H1 (cell line): ENCODE measurements around the gene IL1R1. TPM values are rescaled to one million over a fixed set of nuclear protein-coding genes. Genes with fewer than 3 reads are reported as not detected.

Experiments used
- CTCF ChIA-PET: fragments of 300-600 bp; sonication (Branson Sonifier 250); formaldehyde crosslinking; loops from one replicate; lab custom pipeline; 2021; ENCODE audit not compliant: partially characterized antibody; lab: Charles Lee
- POLR2A ChIA-PET: fragments of 300-600 bp; sonication (Branson Sonifier 250); formaldehyde crosslinking; loops from one replicate; lab custom pipeline; 2021; ENCODE audit warnings: inconsistent platforms; ENCODE audit not compliant: partially characterized antibody; lab: Charles Lee
- DNase-seq, 2 experiments: peaks; one replicate each; pipeline versions ENCODE4 v3.0.0 to v3.0.0-alpha.2; 2010 to 2022; ENCODE audit warnings: low spot score in 2 of 2, low read depth in 1 of 2, mixed read lengths in 1 of 2
- FAIRE-seq: peaks from 2 replicates; lab custom pipeline; 2011; peaks lifted over from hg19 to GRCh38; lab: Jason Lieb, UNC
- H2AFZ ChIP-seq: 2 replicates; pipeline ENCODE4 v1.8.1; 2012; ENCODE audit warnings: low read length, inconsistent platforms
- H2AK5ac ChIP-seq: 2 replicates; pipeline ENCODE4 v1.6.1; 2013; ENCODE audit warnings: low read depth, low read length
- H2BK120ac ChIP-seq: replicated peaks from 2 replicates; pipeline ENCODE3; 2013; ENCODE audit warnings: low read depth, low read length, inconsistent platforms
- H2BK12ac ChIP-seq: 2 replicates; pipeline ENCODE4 v1.6.1; 2013; ENCODE audit warnings: low read depth, low read length
- H2BK15ac ChIP-seq: 2 replicates; pipeline ENCODE4 v1.6.1; 2013; ENCODE audit warnings: low read length
- H2BK20ac ChIP-seq: 2 replicates; pipeline ENCODE4 v1.6.1; 2013; ENCODE audit warnings: low read length
- H2BK5ac ChIP-seq: 2 replicates; pipeline ENCODE4 v1.6.1; 2013; ENCODE audit warnings: low read depth, low read length
- H3K14ac ChIP-seq: 2 replicates; pipeline ENCODE4 v1.6.1; 2013; ENCODE audit warnings: inconsistent platforms; ENCODE audit not compliant: insufficient read length
- H3K18ac ChIP-seq: 2 replicates; pipeline ENCODE4 v1.6.1; 2013; ENCODE audit warnings: low read length; ENCODE audit errors: extremely low read depth
- H3K23ac ChIP-seq: 2 replicates; pipeline ENCODE4 v1.6.1; 2013; ENCODE audit warnings: inconsistent platforms; ENCODE audit not compliant: insufficient read length
- H3K23me2 ChIP-seq: 2 replicates; pipeline ENCODE4 v1.6.1; 2013; ENCODE audit warnings: low read depth, low read length
- H3K27ac ChIP-seq: 2 replicates; pipeline ENCODE4 v1.6.1; 2011; ENCODE audit warnings: low read depth, low read length, inconsistent platforms
- H3K27me3 ChIP-seq, 4 experiments: replicated peaks in 1 of 4; 1 replicate in 1 of 4; 2 replicates in 3 of 4; pipeline versions ENCODE4 v1.6.1 to v1.8.1; 2011 to 2013; ENCODE audit warnings: low read length in 3 of 4, mild to moderate bottlenecking in 3 of 4, inconsistent platforms in 2 of 4, mixed read lengths in 2 of 4, moderate library complexity in 1 of 4; ENCODE audit not compliant: control insufficient read depth in 3 of 4, insufficient read depth in 3 of 4; ENCODE audit errors: extremely low read depth in 1 of 4
- H3K36me3 ChIP-seq, 4 experiments: 2 replicates each; pipeline versions ENCODE4 v1.6.1 to v1.8.1; 2011 to 2013; ENCODE audit warnings: mild to moderate bottlenecking in 4 of 4, low read length in 3 of 4, moderate library complexity in 2 of 4, control low read depth in 1 of 4, inconsistent platforms in 1 of 4; ENCODE audit not compliant: insufficient read depth in 4 of 4, control insufficient read depth in 2 of 4
- H3K4ac ChIP-seq: replicated peaks from 2 replicates; pipeline ENCODE3; 2013; ENCODE audit warnings: low read length, low read depth, mixed read lengths, inconsistent platforms; ENCODE audit not compliant: insufficient read length
- H3K4me1 ChIP-seq, 4 experiments: replicated peaks in 1 of 4; 1 replicate in 1 of 4; 2 replicates in 3 of 4; pipeline versions ENCODE4 v1.6.1 to v1.8.1; 2011 to 2013; ENCODE audit warnings: low read length in 3 of 4, inconsistent platforms in 2 of 4, mixed read lengths in 1 of 4; ENCODE audit not compliant: insufficient read depth in 4 of 4, control insufficient read depth in 3 of 4
- H3K4me2 ChIP-seq, 2 experiments: 2 replicates each; pipeline versions ENCODE4 v1.6.1 to v1.8.1; 2011 to 2013; ENCODE audit warnings: low read depth in 2 of 2, low read length in 2 of 2, control low read depth in 1 of 2, inconsistent platforms in 1 of 2, mild to moderate bottlenecking in 1 of 2; ENCODE audit not compliant: insufficient read depth in 1 of 2
- H3K4me3 ChIP-seq, 4 experiments: fragments of 200-600, 300-600 bp in 1 of 4; sonication (generic), shearing (Covaris generic), sonication (Bioruptor Twin) in 1 of 4; 2 replicates each; pipeline versions ENCODE4 v1.5.1 to v1.8.1; 2011 to 2016; ENCODE audit warnings: low read length in 4 of 4, low read depth in 3 of 4, control low read depth in 2 of 4, inconsistent platforms in 2 of 4, mild to moderate bottlenecking in 2 of 4, mixed read lengths in 1 of 4, moderate library complexity in 1 of 4; ENCODE audit not compliant: insufficient read depth in 2 of 4; ENCODE audit errors: extremely low read depth in 1 of 4
- H3K56ac ChIP-seq: replicated peaks from 2 replicates; pipeline ENCODE3; 2013; ENCODE audit warnings: low read depth, mild to moderate bottlenecking, mixed read lengths, low read length, inconsistent platforms; ENCODE audit not compliant: insufficient read length
- H3K79me1 ChIP-seq: 2 replicates; pipeline ENCODE4 v1.6.1; 2013; ENCODE audit warnings: low read depth, low read length, control low read depth
- H3K79me2 ChIP-seq, 2 experiments: 2 replicates each; pipeline versions ENCODE4 v1.6.1 to v1.8.1; 2012 to 2013; ENCODE audit warnings: low read length in 2 of 2, mild to moderate bottlenecking in 2 of 2, inconsistent platforms in 1 of 2; ENCODE audit not compliant: insufficient read depth in 2 of 2, control insufficient read depth in 1 of 2
- H3K9ac ChIP-seq, 4 experiments: replicated peaks in 1 of 4; 1 replicate in 1 of 4; 2 replicates in 3 of 4; pipeline versions ENCODE4 v1.6.1 to v1.8.1; 2011 to 2013; ENCODE audit warnings: low read depth in 3 of 4, low read length in 3 of 4, control low read depth in 2 of 4, mild to moderate bottlenecking in 2 of 4, moderate library complexity in 2 of 4, inconsistent platforms in 1 of 4; ENCODE audit errors: extremely low read depth in 1 of 4
- H3K9me3 ChIP-seq, 2 experiments: 2 replicates each; pipeline versions ENCODE4 v1.6.1 to v1.8.1; 2012 to 2013; ENCODE audit warnings: mild to moderate bottlenecking in 2 of 2, moderate library complexity in 2 of 2, control low read depth in 1 of 2, inconsistent platforms in 1 of 2, low read depth in 1 of 2, low read length in 1 of 2, mixed read lengths in 1 of 2; ENCODE audit not compliant: insufficient read depth in 2 of 2
- H4K20me1 ChIP-seq, 2 experiments: replicated peaks in 1 of 2; 2 replicates each; pipeline versions ENCODE3 to v1.8.1; 2011 to 2013; ENCODE audit warnings: inconsistent platforms in 2 of 2, low read length in 2 of 2, mild to moderate bottlenecking in 1 of 2; ENCODE audit not compliant: insufficient read depth in 2 of 2, control insufficient read depth in 1 of 2
- H4K5ac ChIP-seq: 2 replicates; pipeline ENCODE4 v1.6.1; 2013; ENCODE audit warnings: low read length, low read depth, mixed read lengths, inconsistent platforms; ENCODE audit not compliant: insufficient read length
- H4K8ac ChIP-seq: 2 replicates; pipeline ENCODE4 v1.8.0; 2013; ENCODE audit warnings: mild to moderate bottlenecking, moderate library complexity, low read length, inconsistent platforms; ENCODE audit not compliant: insufficient read depth; ENCODE audit errors: extremely low read depth
- H4K91ac ChIP-seq: replicated peaks from 2 replicates; pipeline ENCODE3; 2013; ENCODE audit warnings: low read length, mixed read lengths, inconsistent platforms; ENCODE audit not compliant: insufficient read length
- ASH2L ChIP-seq: fragments of 200-600, 300-600 bp; sonication (generic); IDR thresholded peaks from one replicate; pipeline ENCODE4 v1.7.1; 2017; ENCODE audit warnings: low read length
- BACH1 ChIP-seq: IDR thresholded peaks from 2 replicates; pipeline ENCODE4 v1.6.1; 2012; ENCODE audit warnings: low read length, improper control_type of control experiment
- BRCA1 ChIP-seq: IDR thresholded peaks from 2 replicates; pipeline ENCODE4 v1.6.1; 2012; ENCODE audit warnings: low read depth, low read length, improper control_type of control experiment
- CEBPB ChIP-seq: IDR thresholded peaks from 2 replicates; pipeline ENCODE4 v1.6.1; 2012; ENCODE audit warnings: low read depth, low read length
- EGR1 ChIP-seq: IDR thresholded peaks from 2 replicates; pipeline ENCODE4 v1.6.1; 2011; ENCODE audit warnings: low read depth, low read length, borderline replicate concordance
- SUZ12 ChIP-seq: fragments of 200-600 bp; sonication (generic); IDR thresholded peaks from 2 replicates; pipeline ENCODE4 v1.6.1; 2012; ENCODE audit warnings: mild to moderate bottlenecking, inconsistent platforms, low read length, moderate library complexity, mixed read lengths
- WGBS, 2 experiments: shearing (Covaris generic) in 1 of 2; methylation state at CpG; one replicate each; pipeline versions ENCODE4 v1.1.6 to v1.1.7; 2013 to 2015; ENCODE audit warnings: low lambda C conversion rate in 2 of 2, mixed read lengths in 2 of 2, inconsistent platforms in 1 of 2, low coverage in 1 of 2, missing lambda C conversion rate in 1 of 2; ENCODE audit not compliant: insufficient replicate concordance in 2 of 2, insufficient coverage in 1 of 2, insufficient read length in 1 of 2; ENCODE audit errors: extremely low coverage in 1 of 2, missing lambda C conversion rate in 1 of 2; 5-methylcytosine and 5-hydroxymethylcytosine counted together
- polyA plus RNA-seq, 7 experiments: library from polyadenylated mRNA; depleted of rRNA in 3 of 7; stranded (reverse) in 5 of 7; unstranded in 2 of 7; fragments of >200 nt in 5 of 7; fragments of 200-250 nt in 2 of 7; gene quantifications; 1 replicate in 5 of 7; 2 replicates in 1 of 7; 4 replicates in 1 of 7; pipeline versions ENCODE4 v1.2.1 to v1.2.3, GENCODE V29; 2011 to 2013; ENCODE audit warnings: missing spikeins in 2 of 7, mixed read lengths in 2 of 7
- total RNA-seq: library from RNA; stranded (reverse); fragmentation: NEBNext Ultra II Directional; extraction: Animal tissue kit (Norgen Biotek cat#: 25700); gene quantifications from 2 replicates; pipeline ENCODE4 v1.2.1, GENCODE V29; 2021

Gene IL1R1
- total and polyA plus RNA-seq, 2 of the 8 experiments (the other 6 are each of a cell fraction or from before 2014, with no cell fraction given), result 0.34 to 0.47 TPM

GRCh38 chr2:102122909-102123308 lies 19.6 kb upstream of the IL1R1 start:
- H3K14ac ChIP-seq, result no peak overlapping the region
- no peak overlapping the region for H2BK12ac ChIP-seq
- H4K5ac ChIP-seq, result no peak overlapping the region
- no peak overlapping the region for H3K56ac ChIP-seq
- no peaks in the 10 kb centered on the region for H3K4me1 ChIP-seq
- H2AFZ ChIP-seq, result no peak overlapping the region
- no peak for FAIRE-seq
- H4K91ac ChIP-seq, result no peak overlapping the region
- H3K23me2 ChIP-seq, result no peaks in the 10 kb centered on the region
- TF ChIP-seq ASH2L (no peak), EGR1 (no peak), BACH1 (no peak), CEBPB (no peak), SUZ12 (no peak), BRCA1 (no peak)
- no peaks in the 10 kb centered on the region for H3K36me3 ChIP-seq
- no peak overlapping the region for H3K4ac ChIP-seq
- WGBS, 2 experiments, result 91% methylated on average over 1 of the region's 1 CpG; no CpG with 5 or more reads in 1 of the 2 experiments
- no peaks in the 10 kb centered on the region for H3K9me3 ChIP-seq
- CTCF ChIA-PET, result interaction anchor here (2.1 kb wide), 1 partner anchor 117 kb away, joined by 4 read pairs; no protein-coding TSS in a partner anchor
- H4K20me1 ChIP-seq, result no peaks in the 10 kb centered on the region
- H3K18ac ChIP-seq, result no peak overlapping the region
- no peaks in the 10 kb centered on the region for H3K79me2 ChIP-seq
- H2BK5ac ChIP-seq, result no peak overlapping the region
- H2BK15ac ChIP-seq, result no peak overlapping the region
- H2BK120ac ChIP-seq, result no peak overlapping the region
- DNase-seq, result no peak
- no peaks in the 10 kb centered on the region for H3K27me3 ChIP-seq
- POLR2A ChIA-PET, result no interaction called here
- no peak overlapping the region for H3K4me2 ChIP-seq
- H3K4me3 ChIP-seq, result no peak overlapping the region
- H3K23ac ChIP-seq, result no peak overlapping the region
- no peak overlapping the region for H2AK5ac ChIP-seq
- no peak overlapping the region for H4K8ac ChIP-seq
- no peak overlapping the region for H3K27ac ChIP-seq
- H2BK20ac ChIP-seq, result no peak overlapping the region
- H3K79me1 ChIP-seq, result no peaks in the 10 kb centered on the region
- no peak overlapping the region for H3K9ac ChIP-seq
